EH (cell line): ENCODE data around the gene PRKCA.
"Not testable (repeated sequence)": the region's sequence is repeated elsewhere in the genome, so short reads cannot be mapped to it uniquely, and the experiment has no call there.

Experiments
- DNase-seq: peaks from one replicate; pipeline ENCODE4 v3.0.0-alpha.2; 2015; ENCODE audit warnings: low read depth

PRKCA gene

GRCh38 chr17:66386498-66387351, 84.3 kb downstream of the PRKCA start:
- DNase-seq = no peak

GRCh38 chr17:66387392-66387981, 85.1 kb downstream of the PRKCA start:
- DNase-seq = no peak

- no peak for DNase-seq
Observed at GRCh38 chr17:66392783-66393437, 90.5 kb downstream of the PRKCA start.

- DNase-seq = no peak
Observed at GRCh38 chr17:66395961-66396360, 93.5 kb downstream of the PRKCA start.

- DNase-seq = no peak
Observed at GRCh38 chr17:66397486-66397885, 95.1 kb downstream of the PRKCA start.

- no peak for DNase-seq
Observed at GRCh38 chr17:66398059-66398458, 95.6 kb downstream of the PRKCA start.

- DNase-seq = no peak
Observed at GRCh38 chr17:66398617-66399016, 96.2 kb downstream of the PRKCA start.

- DNase-seq = no peak
Observed at GRCh38 chr17:66399441-66399840, 97.0 kb downstream of the PRKCA start.

- not testable (repeated sequence) for DNase-seq
Observed at GRCh38 chr17:66400041-66400688, 97.8 kb downstream of the PRKCA start.

- no peak for DNase-seq
Observed at GRCh38 chr17:66400698-66401097, 98.3 kb downstream of the PRKCA start.

- DNase-seq = no peak
Observed at GRCh38 chr17:66401364-66401763, 99.0 kb downstream of the PRKCA start.

GRCh38 chr17:66403846-66404556, 101.6 kb downstream of the PRKCA start:
- no peak for DNase-seq

GRCh38 chr17:66405836-66406677, 103.6 kb downstream of the PRKCA start:
- no peak for DNase-seq

- DNase-seq = no peak
Observed at GRCh38 chr17:66406701-66407644, 104.6 kb downstream of the PRKCA start.

GRCh38 chr17:66407864-66408263, 105.5 kb downstream of the PRKCA start:
- DNase-seq = no peak

- DNase-seq = no peak
Observed at GRCh38 chr17:66411520-66411919, 109.1 kb downstream of the PRKCA start.

- no peak for DNase-seq
Observed at GRCh38 chr17:66412857-66413558, 110.6 kb downstream of the PRKCA start.

- DNase-seq = no peak
Observed at GRCh38 chr17:66413559-66414520, 111.4 kb downstream of the PRKCA start.
